PFSK-1 (cell line): ENCODE data around the gene PPARG.

Experiments used
- FOXP2 ChIP-seq: optimal IDR thresholded peaks from 2 replicates; pipeline ENCODE3; 2011; ENCODE audit warnings: borderline replicate concordance, control low read depth, inconsistent platforms; ENCODE audit not compliant: insufficient read depth; ENCODE audit errors: extremely low read length, extremely low read depth
- POLR2AphosphoS5 ChIP-seq: IDR thresholded peaks from 2 replicates; pipeline ENCODE4 v1.6.1; 2012; ENCODE audit warnings: low read depth, mild to moderate bottlenecking, control low read depth, low read length, moderate library complexity
- REST ChIP-seq, 2 experiments: IDR thresholded peaks; 2 replicates each; pipeline versions ENCODE4 v1.6.1 to v1.8.0; 2011 to 2012; ENCODE audit warnings: low read depth in 2 of 2, low read length in 2 of 2, control low read depth in 1 of 2, inconsistent platforms in 1 of 2, mild to moderate bottlenecking in 1 of 2, moderate library complexity in 1 of 2; ENCODE audit not compliant: insufficient read depth in 1 of 2
- SIN3A ChIP-seq: IDR thresholded peaks from 2 replicates; pipeline ENCODE4 v1.6.1; 2012; ENCODE audit warnings: mild to moderate bottlenecking, low read length, moderate library complexity, borderline replicate concordance; ENCODE audit not compliant: insufficient read depth

GRCh38 chr3:12265508-12265907 lies 23.4 kb upstream of the PPARG start:
- TF ChIP-seq POLR2AphosphoS5 (no peak), REST (IDR thresholded peaks at IDR 0.05; ENCODE audit: insufficient read depth in 1 of 2, low read depth in 2 of 2, low read length in 2 of 2) (no peak), SIN3A (no peak), FOXP2 (no peak)
